NCI-H1048 (cell line): ENCODE measurements around the gene KCTD1.

Experiments used
- DNase-seq: peaks from one replicate; lab custom pipeline; 2025; lab: John Stamatoyannopoulos, UW

The KCTD1 gene

DNA sequence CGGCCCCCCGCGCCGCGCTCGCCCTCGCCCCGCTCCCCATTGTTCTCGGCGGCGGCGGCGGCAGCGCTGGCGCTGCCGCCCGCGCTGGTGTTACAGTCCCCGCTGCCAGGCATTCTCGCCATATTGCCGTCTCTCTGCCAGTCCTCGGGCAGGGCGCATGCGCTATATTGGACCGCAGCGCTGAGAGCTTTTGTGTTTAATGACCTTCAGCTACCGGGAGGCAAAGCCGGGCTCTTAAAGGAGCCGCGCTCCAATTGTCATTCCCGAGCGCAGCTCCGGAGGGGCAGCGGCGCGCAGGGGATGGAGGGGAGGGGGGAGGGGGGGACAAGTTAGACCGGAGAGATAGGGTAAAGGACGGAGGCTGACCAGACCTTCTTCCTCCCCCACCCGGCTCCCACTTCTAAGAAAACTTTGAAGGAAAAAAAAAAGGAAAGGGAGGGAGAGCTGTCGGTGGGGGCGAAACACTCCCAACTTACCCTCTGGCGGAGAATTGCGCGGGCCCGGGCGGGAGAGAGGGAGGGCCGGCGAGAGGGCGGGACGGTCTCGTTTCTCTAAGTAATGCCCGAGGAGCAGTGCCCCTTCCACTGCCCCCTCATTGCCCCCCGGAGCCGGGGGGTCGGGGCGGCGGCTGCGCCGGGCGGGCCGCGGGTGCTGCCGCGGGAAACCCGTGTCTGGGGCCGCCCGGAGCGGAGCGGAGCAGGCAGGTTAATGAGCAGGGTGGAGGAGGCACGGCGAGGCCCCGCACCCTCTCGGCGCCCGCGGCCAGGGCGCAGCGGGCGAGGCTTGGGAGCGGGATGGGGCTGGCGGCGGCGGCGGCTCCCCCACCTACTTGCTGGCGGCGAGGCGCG, at the start of gene KCTD1:
Gene KCTD1, minus strand, starts transcription at position 139 of the 848 bp plus-strand sequence. Its CDS starts 17 bp downstream, at position 122.
- peak; percentile 78 for DNase-seq

DNA sequence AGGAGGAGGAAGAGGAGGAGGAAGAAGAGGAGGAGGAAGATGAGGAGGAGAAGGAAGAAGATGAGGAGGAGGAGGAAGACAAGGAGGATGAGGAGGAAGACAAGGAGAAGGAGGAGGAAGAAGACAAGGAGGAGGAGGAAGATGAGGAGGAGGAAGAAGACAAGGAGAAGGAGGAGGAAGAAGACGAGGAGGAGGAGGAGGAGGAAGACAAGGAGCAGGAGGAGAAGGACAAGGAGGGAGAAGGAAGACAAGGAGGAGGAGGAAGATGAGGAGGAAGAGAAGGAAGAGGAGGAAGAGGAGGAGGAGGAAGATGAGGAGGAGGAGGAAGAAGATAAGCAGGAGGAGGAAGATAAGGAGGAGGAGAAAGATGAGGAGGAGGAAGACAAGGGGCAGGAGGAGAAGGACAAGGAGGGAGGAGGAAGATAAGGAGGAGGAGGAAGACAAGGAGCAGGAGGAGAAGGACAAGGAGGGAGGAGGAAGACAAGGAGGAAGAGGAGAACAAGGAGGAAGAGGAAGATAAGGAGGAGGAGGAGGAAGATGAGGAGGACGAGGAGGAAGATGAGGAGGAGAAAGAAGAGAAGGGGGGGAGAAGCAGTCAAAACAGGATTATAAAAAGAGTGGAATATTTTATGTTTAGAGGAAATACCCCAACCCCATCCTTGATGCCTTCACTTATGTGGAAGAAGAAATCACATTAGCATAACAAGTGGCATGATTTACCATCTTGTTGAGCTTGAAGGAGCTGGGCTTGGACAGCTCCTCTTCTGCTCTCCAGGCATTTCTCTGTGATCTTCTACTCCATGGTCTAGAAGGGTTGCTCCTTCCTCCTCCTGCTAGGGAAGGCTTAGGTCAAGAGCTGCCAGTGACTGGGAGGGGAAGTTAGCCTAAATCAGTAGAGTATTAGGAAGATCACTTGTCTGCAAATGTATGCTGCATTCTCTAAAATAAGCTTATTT, 45.3 kb upstream of the KCTD1 start:
- DNase-seq = no peak

DNA sequence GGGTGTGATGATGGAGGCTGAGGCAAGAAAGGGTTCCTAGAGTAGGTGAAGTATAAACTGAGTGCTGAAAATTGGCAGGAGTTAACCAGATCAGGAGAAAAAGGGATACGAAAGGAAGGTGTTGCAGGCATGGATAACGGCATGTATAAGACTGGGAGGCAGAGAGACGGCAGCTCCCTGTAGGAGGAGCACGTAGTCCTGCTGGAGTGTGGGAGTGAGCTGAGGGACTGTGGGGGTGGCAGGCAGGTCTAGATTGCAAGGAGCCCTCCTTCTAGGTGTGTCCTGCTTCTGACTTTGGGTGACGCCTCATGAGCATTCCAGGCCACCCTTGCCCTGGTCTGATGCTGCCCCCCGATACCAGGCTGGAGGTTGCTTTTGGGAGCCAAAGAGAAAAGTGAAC, 36.4 kb upstream of the KCTD1 start:
- no peak for DNase-seq

DNA sequence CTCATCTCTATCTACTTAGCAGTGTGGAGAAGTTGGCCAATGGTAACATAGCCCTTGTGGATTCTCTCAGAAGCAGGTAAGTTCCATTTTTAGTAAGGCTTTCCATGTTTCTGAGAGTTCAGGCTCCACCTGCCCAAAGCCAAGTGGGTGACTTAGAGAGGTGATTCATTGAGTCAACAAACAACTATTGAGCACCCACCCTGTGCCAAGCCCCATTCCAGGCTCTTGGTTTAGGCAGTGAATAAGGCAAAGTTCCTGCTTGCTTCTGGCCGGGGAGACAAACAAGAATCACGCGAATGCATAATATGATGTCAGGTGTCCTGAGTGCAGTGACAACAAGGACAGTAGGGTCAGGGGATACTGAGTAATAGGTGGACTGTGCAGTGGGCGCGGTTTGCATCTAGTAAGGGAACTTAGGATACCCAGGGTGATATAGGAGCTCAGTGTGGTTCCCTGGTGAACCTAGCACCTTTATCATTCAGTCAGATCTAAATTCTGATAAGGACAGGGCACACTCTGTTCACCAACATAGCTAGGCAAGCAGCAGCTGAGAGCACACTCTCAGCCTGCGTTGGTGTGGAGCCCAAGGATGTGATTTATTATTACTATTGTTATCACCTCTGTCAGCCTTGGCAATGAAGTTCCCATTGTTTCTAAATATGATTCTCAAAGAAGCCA, 31.7 kb upstream of the KCTD1 start:
- no peak for DNase-seq

DNA sequence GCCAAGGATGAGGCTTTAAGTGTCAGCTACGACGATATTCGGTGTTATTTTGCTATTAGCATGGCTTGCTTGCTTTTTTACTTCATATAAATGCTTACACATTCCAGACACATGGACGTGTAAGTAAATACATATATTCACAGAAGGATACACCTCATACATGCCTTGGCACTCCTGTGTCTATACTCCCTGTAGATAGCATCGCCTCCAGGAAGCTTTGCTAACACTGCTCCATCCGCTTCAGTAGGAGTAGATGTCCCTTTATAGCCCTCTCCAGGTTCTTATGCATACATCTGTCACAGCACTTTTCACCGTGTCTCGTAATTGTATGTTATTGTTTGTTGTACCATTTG, 27.5 kb upstream of the KCTD1 start:
- no peak for DNase-seq

DNA sequence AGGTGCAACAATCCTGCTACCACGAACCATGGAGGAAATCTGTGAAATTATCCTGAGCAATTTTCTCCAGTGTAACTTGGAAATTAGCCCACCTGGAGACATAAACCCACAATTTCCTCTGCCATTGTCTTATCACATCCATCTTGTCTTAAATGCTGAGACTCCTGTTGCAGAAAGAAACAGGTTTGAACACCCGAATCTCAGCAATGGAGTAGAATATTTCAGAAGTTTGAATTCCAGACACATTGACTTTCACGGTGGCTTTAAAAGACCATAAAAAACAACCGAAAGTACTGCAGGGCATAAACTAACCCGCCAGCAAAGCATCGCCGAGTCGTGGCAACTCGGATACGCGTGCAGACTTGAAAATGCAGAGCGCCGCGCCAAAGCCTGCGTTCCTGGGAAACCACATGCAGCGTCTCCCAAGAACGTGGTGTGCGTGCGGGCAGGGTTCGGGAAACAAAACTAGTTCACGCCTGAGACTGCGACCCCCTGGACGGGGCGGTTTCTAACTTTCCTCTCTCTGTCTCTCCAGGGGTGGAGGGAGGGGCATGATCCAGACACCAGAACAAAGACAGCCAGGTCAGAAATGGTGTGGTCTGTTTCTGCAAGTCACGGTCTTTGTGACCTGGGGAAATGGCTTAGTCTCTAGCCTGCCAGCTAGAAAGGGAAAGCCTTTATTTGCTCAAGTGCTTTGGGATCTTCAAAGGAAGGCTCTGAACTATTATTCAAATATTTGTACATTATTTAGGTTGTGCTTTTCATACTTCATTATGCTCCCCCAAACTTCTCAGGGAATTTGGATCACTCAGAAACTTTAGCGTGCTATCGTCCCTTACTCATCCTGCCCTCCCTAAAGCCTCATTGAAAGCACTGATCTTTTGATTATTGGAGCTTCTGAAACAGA, 26.9 kb upstream of the KCTD1 start:
- peak; percentile 52 for DNase-seq

DNA sequence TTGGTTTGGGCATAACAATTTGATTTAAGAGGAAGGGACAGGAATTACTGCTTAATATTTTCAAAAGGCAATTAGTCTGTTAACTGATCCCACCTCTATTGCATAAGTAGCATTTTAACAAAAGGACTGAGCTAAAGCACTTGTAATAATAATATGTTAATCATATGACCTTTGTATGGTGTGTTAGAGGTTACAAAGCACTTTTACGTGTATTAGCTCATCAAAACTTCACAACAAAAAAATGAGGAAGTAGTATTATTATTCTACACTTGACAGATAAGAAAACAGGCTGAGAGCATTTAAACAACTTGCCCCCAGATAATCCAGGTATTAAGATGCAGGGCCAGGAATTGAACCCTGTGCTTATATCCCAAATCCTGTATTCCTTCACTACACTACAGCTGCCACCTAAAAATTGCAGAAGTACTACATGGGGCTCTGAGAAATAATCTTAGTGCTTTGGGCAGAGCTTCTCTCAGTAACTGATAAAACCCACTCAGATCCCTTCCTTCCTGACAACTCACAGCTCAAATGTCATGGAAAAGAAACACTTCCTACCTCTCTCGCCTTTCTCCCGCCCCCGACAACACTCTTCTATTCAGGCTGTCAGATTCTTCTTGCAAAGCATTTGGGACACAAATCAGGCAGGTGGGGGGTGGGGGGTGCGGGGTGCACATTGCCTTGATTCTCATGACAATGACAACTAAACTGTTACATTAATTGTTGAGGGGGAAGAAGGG, 20.7 kb upstream of the KCTD1 start:
- DNase-seq = no peak

DNA sequence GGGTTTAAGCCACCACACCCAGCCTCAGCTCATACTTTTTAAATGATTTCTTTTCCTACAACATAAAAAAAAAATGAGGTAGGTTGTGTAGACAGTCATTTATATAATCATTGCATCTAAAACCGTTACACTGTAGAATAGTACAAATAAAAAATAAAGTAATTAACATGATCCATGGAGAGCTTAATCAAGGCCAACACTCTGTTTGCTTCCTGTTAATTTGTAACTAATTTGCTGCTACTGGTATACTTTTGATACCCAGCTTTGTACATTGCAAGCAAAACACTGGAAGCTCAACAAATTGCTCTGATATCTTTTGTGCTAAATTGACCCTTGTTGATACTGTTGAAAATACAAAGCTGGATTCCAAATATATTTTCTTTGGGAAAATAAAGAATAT, 20.2 kb upstream of the KCTD1 start:
- no peak for DNase-seq

DNA sequence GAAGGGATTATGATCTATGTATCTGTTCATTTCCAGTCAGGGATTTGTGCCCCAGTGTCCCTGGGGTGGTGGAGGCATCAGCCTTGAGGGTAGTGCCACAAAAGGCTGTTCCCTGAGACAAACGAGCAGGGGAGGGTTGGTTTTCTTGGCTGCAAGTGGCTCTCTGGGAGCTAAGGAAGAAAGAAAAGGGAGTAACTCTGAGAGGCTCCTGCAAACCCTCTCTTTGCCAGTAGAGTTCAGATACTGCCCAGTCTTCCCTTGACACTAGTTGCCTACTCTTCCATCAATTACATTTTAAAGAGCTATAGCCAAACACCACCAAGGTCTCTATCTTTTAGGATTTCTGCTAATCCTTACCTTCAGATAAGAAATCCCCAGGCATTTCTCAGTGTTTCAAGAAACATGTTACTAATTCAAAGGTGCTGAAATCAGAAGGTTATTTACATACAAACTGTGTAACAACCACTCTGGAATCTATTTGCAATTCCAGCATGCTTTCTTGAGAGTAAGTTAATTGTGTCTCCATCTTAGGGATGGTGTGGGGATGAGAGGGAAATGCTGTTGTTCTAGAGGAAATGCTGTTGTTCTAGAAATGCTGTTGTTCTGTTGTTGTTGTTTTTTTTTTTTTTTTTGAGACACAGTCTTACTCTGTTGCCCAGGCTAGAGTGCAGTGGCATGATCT, 18.7 kb upstream of the KCTD1 start:
- no peak for DNase-seq

DNA sequence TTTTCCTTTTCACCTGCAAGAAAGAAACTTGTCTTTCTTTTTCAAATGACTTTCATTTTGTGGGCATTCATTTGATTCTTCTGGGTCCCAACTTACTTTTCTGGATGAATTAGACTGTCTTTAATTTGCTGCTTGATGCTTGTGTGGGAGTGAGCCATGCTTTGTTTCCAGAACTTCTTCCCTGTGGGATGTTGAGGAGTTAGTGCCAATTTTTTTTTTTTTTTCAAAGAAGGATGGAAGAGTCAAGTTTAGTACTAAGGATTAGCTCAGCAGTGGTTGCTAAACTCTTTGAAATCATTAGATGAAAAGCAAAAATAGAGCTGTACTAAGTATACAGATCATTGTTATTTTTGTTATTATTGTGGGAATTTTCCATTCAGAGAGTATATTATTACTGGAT, 17.2 kb upstream of the KCTD1 start:
- no peak for DNase-seq

DNA sequence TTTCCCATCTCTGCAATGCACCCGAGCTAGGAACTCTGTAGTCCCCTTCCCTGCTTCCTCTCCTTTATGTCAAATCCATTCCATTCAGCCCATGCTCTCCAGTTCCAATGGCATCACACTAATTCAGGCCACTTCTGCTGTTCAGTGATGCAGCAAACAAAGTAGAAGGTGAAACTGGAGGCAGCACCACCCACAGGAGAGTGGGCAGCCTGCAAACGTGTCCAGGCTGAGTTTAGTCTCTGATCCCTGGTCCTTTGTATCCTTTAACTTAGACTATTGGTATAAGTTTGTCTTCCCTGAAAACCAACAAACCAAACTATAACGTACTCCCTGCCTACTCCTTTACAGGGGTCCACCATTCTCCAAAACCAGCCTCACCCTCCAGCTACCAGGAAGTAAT, 14.7 kb upstream of the KCTD1 start:
- no peak for DNase-seq

DNA sequence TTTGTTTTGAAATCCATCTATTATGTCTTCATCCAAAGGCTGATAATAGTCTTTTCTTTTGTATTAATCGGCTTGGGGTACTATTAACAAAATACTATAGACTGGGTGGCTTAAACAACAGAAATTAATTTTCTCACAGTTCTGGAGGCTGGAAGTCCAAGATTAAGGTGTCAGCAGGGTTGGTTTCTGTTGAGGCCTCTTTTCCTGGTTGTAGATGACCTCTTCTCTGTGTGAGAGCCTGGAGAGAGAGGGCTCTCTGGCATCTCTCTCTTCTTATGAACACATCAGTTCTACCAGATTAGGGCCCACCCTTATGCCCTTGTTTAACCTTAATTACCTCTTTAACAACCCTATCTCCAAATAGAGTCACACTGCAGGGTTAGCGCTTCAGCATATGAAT, 14.2 kb upstream of the KCTD1 start:
- no peak for DNase-seq

DNA sequence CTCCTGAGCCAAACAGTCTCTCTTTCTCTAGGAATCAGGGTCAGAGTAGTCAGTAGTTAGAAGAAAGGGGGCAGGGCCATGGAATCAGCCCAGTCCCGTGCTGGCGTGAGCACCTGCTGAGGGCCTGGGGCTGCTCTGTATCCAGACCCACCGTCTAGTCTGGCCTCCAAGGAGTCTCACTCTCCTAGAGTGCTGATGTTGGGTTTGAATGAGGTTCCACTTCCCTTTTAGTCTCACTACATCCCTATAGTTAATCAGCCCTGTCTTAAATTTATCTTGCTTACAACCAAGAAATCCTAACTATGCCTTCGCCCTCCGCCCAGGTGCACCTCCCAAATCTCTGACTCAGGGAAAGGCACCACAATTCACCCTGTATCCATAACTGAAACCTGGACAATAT, 13.4 kb upstream of the KCTD1 start:
- no peak for DNase-seq

DNA sequence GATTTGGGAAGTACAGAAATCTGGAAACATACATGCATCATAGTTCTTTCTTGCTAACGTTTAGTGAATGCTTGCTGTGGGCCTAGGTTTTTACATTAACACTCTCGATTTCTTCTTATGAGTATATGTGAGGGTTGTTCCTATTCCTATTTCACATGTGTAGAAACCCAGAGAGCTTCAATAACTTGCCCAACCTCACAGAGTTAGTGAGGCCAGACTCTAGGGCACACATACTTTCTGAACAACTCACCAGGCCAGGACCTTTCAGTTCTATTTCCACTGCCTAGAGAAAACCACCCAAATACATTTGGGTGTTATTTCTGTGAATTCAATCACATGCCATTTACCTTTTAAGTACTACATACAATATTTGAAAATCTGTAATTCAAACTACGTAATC, 8.2 kb upstream of the KCTD1 start:
- no peak for DNase-seq

DNA sequence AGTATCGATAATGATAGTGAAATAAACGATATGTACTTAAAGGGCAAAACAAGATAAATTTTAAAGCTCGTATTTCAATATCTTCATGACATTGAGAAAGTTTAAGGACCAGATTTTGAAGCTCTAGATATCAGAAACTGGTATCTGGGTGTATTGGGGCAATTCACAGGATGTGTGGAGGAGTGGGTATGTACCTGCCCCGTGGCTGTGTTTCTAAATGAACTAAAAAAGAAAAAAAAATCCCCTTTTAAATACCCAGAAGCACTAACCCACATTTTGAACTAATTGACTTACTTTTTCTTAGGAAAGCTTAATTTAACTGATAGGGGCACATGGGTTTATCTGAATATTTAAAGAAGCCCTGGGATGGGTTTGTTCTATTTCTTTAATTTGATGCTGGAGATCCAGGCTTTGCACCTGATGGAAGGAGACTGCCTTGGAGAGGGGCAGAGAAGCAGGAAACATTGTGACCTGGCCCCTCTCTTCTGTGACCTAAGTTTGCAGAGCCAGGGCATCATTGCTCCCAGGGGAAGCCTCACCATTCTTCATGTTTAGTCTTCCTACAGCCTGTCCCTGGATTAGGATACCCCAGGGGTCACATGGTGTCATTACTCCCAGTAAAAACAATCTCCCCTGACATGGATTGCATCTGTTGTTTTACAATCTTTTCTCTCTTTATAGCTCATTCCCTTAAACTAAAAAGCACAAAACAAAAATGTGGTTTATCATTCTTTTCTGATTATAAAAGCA, 7.6 kb upstream of the KCTD1 start:
- no peak for DNase-seq

DNA sequence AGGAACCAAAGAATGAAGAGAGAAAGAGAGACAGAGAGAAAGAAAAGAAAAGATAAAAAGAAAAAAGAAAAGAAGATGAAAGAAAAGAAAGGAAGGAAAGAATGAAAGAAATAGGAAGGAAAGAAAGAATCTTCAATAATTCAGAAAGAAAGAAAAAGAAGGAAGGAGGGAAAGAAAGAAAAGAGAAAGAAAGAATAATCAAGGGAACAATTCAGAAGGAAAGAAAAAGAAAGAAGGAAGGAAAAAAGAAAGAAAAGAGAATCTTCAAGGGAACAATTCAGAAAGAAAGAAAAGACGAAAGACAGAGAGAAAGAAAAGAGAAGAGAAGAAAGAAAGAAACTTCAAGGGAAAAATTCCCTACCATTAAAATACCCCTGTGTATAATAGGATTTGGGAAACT, 5.6 kb upstream of the KCTD1 start:
- DNase-seq = no peak

DNA sequence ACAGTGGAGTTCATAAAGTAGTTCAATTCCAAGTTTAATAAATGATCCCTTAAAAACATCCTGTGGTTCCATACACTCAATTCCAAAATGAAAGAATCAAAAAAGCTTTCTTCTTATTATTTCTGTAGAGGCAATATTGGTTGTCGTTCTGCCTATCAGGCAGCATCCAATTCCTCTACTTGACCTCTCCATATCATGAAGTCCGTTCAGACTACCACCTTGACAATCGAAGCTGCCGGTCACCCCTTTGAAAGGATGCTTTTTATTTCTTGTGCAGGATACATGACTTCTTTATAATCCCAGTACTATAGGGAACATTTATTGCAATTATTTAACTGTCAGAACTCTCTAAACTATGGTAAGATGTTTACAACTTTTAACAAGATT, 3.3 kb upstream of the KCTD1 start:
- DNase-seq = no peak

DNA sequence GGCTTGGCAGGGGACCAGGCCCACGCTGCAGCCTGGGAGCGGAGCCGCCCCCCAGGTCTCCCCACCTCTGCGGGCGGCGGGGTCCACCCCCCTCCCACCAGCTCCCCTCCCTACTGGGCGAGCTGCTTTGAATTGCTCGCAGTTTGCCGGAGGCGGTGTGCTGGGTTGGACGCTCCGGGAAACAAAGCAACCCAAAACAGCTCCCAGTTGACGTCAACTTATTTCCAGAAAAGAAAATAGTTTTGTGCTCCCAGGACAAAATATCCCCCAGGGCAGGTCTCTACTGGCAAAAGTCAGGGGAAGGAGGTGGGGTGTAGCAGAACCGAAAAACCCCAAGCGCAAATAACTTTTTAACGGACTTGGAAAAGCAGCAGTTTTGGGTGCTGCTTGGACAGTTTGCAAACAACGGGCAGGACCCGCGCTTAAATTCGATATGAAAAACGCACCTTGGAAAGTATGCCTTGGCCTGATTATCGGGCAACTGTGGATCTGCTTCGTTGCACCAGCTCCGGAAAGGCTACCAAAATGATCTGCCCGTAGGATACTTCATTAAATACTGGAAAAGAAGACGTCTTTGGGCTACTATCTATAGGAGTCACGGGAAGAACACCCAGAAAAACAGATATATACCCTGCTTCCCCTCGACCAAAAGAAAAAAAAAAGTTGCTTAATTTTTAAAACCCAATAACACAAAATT, 2.8 kb upstream of the KCTD1 start:
- DNase-seq = no peak
